ENCODE measurements around the gene CERK. TPM values are rescaled to one million over a fixed set of nuclear protein-coding genes. Genes with fewer than 3 reads are reported as not detected.

CERK gene
- total RNA-seq, 1 experiment from 2014 or later: 30.9 TPM

DNA sequence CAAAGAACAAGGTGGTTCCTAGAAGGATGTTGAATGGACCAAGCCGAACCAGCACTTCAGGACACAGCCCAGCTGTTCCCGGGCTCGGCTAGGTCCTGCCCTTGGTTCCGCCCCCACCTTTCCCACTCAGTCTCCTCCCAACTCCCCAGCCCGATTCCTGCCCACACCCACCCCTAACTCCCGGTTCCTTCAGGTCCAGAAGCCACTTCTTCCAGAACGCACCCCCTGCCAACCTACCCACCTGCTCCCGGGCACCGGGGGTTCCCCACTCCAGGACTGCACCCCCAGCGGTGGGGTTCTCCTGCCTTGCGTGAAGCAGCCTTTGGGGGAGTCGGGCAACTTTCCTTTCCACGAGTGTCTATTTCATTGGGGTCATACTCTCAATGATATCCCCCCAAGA is 30.7 kb downstream of the CERK start:
- TF ChIP-seq SIN3A (IDR thresholded peaks at IDR 0.05; ENCODE audit: borderline replicate concordance, insufficient read depth, low read depth, low read length) (no peak), TCF7L2 (IDR thresholded peaks at IDR 0.05; ENCODE audit: low read depth, low read length) (no peak), POLR2AphosphoS5 (IDR thresholded peaks at IDR 0.05; ENCODE audit: low read depth, low read length) (no peak)
- TF ChIP-seq, protein P1, sequence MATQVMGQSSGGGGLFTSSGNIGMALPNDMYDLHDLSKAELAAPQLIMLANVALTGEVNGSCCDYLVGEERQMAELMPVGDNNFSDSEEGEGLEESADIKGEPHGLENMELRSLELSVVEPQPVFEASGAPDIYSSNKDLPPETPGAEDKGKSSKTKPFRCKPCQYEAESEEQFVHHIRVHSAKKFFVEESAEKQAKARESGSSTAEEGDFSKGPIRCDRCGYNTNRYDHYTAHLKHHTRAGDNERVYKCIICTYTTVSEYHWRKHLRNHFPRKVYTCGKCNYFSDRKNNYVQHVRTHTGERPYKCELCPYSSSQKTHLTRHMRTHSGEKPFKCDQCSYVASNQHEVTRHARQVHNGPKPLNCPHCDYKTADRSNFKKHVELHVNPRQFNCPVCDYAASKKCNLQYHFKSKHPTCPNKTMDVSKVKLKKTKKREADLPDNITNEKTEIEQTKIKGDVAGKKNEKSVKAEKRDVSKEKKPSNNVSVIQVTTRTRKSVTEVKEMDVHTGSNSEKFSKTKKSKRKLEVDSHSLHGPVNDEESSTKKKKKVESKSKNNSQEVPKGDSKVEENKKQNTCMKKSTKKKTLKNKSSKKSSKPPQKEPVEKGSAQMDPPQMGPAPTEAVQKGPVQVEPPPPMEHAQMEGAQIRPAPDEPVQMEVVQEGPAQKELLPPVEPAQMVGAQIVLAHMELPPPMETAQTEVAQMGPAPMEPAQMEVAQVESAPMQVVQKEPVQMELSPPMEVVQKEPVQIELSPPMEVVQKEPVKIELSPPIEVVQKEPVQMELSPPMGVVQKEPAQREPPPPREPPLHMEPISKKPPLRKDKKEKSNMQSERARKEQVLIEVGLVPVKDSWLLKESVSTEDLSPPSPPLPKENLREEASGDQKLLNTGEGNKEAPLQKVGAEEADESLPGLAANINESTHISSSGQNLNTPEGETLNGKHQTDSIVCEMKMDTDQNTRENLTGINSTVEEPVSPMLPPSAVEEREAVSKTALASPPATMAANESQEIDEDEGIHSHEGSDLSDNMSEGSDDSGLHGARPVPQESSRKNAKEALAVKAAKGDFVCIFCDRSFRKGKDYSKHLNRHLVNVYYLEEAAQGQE (IDR thresholded peaks at IDR 0.05; ENCODE audit: insufficient read depth in 1 of 2, low read depth in 2 of 2, low read length in 1 of 2): no peak
- TF ChIP-seq, protein P2, sequence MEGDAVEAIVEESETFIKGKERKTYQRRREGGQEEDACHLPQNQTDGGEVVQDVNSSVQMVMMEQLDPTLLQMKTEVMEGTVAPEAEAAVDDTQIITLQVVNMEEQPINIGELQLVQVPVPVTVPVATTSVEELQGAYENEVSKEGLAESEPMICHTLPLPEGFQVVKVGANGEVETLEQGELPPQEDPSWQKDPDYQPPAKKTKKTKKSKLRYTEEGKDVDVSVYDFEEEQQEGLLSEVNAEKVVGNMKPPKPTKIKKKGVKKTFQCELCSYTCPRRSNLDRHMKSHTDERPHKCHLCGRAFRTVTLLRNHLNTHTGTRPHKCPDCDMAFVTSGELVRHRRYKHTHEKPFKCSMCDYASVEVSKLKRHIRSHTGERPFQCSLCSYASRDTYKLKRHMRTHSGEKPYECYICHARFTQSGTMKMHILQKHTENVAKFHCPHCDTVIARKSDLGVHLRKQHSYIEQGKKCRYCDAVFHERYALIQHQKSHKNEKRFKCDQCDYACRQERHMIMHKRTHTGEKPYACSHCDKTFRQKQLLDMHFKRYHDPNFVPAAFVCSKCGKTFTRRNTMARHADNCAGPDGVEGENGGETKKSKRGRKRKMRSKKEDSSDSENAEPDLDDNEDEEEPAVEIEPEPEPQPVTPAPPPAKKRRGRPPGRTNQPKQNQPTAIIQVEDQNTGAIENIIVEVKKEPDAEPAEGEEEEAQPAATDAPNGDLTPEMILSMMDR (IDR thresholded peaks at IDR 0.05): no peak
- Histone ChIP-seq H3K4me3 (ENCODE audit: low read depth in 2 of 2, low read length in 2 of 2) (no peak overlapping the region), H3K4me1 (ENCODE audit: control insufficient read depth, insufficient read depth, low read length) (no peaks in the 10 kb centered on the region), H3K36me3 (ENCODE audit: control insufficient read depth, insufficient read depth, low read length) (peaks cover 3% of the 10 kb centered on the region; the same call in 1 of the 2 replicates), H3K27me3 (ENCODE audit: control insufficient read depth, insufficient read depth, low read length) (no peaks in the 10 kb centered on the region), H3K27ac (ENCODE audit: low read length) (no peak overlapping the region), H3K9me3 (ENCODE audit: control insufficient read depth, insufficient read depth, low read depth, low read length) (no peaks in the 10 kb centered on the region)
- ChIA-PET POLR2A (no interaction called here), CTCF (no interaction called here)
- DNase-seq (ENCODE audit: low read depth, low spot score): no peak
- ATAC-seq: no peak
- in situ Hi-C loops (cut with HindIII; ENCODE audit: low pct_unique_long_range_greater_than_20kb, low sequenced_read_pairs) (no loop called here), intact Hi-C loops (cut with micrococcal nuclease; ENCODE audit: unreplicated experiment) (no loop called here)
- BruUV-seq (replicated peaks): no TSS peak

DNA sequence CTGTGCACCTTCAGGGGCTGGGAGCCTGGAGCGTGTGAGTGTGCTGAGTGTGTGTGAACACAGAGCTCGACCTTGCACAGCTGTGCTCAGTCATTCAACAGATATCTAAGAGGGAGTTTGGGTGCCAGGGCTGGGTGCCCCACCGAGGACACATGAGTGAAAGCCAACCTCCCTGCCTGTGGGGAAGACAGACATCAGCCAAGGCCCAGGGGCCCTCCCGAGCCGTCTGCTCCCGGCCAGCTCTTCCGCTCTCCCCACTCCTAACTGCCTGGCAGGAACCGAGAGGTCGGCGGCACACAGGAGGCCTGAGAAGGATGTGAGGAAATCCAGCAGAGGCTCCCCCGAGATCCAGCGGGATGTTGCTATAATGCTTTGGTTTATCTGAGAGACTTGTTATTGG is 32.0 kb downstream of the CERK start:
- peaks cover 3% of the 10 kb centered on the region; the same call in 1 of the 2 replicates for H3K36me3 ChIP-seq (ENCODE audit: control insufficient read depth, insufficient read depth, low read length)
- POLR2A ChIA-PET: no interaction called here
- no peak for DNase-seq (ENCODE audit: low read depth, low spot score)
- BruUV-seq (replicated peaks): no TSS peak
- H3K9me3 ChIP-seq (ENCODE audit: control insufficient read depth, insufficient read depth, low read depth, low read length): no peaks in the 10 kb centered on the region
- H3K27ac ChIP-seq (ENCODE audit: low read length): no peak overlapping the region
- no peak for ATAC-seq
- intact Hi-C loops (cut with micrococcal nuclease; ENCODE audit: unreplicated experiment): no loop called here
- CTCF ChIA-PET: no interaction called here
- H3K27me3 ChIP-seq (ENCODE audit: control insufficient read depth, insufficient read depth, low read length): no peaks in the 10 kb centered on the region
- H3K4me3 ChIP-seq (ENCODE audit: low read depth in 2 of 2, low read length in 2 of 2): no peak overlapping the region
- TF ChIP-seq POLR2AphosphoS5 (IDR thresholded peaks at IDR 0.05; ENCODE audit: low read depth, low read length): no peak
- in situ Hi-C loops (cut with HindIII; ENCODE audit: low pct_unique_long_range_greater_than_20kb, low sequenced_read_pairs): no loop called here
- no peaks in the 10 kb centered on the region for H3K4me1 ChIP-seq (ENCODE audit: control insufficient read depth, insufficient read depth, low read length)

DNA sequence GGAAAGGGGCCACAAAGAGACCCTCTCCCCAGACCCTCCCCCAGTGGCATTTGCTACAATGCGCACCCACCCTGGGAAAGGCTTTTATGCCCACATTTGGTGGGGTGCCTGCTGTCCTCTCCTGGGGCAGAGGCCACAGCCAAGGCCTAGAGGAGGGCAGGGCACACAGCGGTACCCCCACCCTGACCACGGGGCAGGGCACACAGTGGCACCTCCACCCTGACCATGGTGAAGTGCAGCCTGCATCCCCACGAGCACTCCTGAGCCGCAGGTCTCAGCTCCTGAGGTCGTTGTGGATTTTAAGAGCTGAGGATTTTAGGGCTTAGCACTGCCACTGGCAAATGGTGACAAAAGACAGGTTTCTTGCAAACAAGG is 34.1 kb downstream of the CERK start:
- ChIA-PET CTCF (no interaction called here), POLR2A (no interaction called here)
- in situ Hi-C loops (cut with HindIII; ENCODE audit: low pct_unique_long_range_greater_than_20kb, low sequenced_read_pairs) (no loop called here), intact Hi-C loops (cut with micrococcal nuclease; ENCODE audit: unreplicated experiment) (no loop called here)
- no peak overlapping the region for H3K4me3 ChIP-seq (ENCODE audit: low read depth in 2 of 2, low read length in 2 of 2)
- DNase-seq (ENCODE audit: low read depth, low spot score): no peak
- H3K9me3 ChIP-seq (ENCODE audit: control insufficient read depth, insufficient read depth, low read depth, low read length): no peaks in the 10 kb centered on the region
- TF ChIP-seq, protein P2 (IDR thresholded peaks at IDR 0.05): no peak
- TF ChIP-seq POLR2AphosphoS5 (IDR thresholded peaks at IDR 0.05; ENCODE audit: low read depth, low read length) (no peak), SIN3A (IDR thresholded peaks at IDR 0.05; ENCODE audit: borderline replicate concordance, insufficient read depth, low read depth, low read length) (no peak), TCF7L2 (IDR thresholded peaks at IDR 0.05; ENCODE audit: low read depth, low read length) (no peak)
- TF ChIP-seq, protein P1 (IDR thresholded peaks at IDR 0.05; ENCODE audit: insufficient read depth in 1 of 2, low read depth in 2 of 2, low read length in 1 of 2): no peak
- no peak for ATAC-seq
- no peaks in the 10 kb centered on the region; the same call in 1 of the 2 replicates for H3K36me3 ChIP-seq (ENCODE audit: control insufficient read depth, insufficient read depth, low read length)
- no TSS peak for BruUV-seq (replicated peaks)
- no peak overlapping the region for H3K27ac ChIP-seq (ENCODE audit: low read length)
- no peaks in the 10 kb centered on the region for H3K27me3 ChIP-seq (ENCODE audit: control insufficient read depth, insufficient read depth, low read length)
- no peaks in the 10 kb centered on the region for H3K4me1 ChIP-seq (ENCODE audit: control insufficient read depth, insufficient read depth, low read length)
